Mammary epithelial cell (primary cell): ENCODE results near the gene FOXC1.

Experiments
- EZH2 ChIP-seq: IDR thresholded peaks from 2 replicates; pipeline ENCODE4 v1.6.1; 2012; ENCODE audit warnings: low read length, inconsistent platforms, borderline replicate concordance
- TF ChIP-seq, protein P1 (sequence below), 2 donors: IDR thresholded peaks in 1 of 2; conservative IDR thresholded peaks in 1 of 2; 2 replicates each; pipeline ENCODE4 v1.5.1; 2011 to 2012; ENCODE audit warnings: inconsistent platforms in 2 of 2, low read length in 2 of 2, mild to moderate bottlenecking in 2 of 2, control low read depth in 1 of 2, low read depth in 1 of 2; ENCODE audit not compliant: insufficient read depth in 1 of 2; ENCODE audit errors: extremely low read depth in 1 of 2

DNA sequence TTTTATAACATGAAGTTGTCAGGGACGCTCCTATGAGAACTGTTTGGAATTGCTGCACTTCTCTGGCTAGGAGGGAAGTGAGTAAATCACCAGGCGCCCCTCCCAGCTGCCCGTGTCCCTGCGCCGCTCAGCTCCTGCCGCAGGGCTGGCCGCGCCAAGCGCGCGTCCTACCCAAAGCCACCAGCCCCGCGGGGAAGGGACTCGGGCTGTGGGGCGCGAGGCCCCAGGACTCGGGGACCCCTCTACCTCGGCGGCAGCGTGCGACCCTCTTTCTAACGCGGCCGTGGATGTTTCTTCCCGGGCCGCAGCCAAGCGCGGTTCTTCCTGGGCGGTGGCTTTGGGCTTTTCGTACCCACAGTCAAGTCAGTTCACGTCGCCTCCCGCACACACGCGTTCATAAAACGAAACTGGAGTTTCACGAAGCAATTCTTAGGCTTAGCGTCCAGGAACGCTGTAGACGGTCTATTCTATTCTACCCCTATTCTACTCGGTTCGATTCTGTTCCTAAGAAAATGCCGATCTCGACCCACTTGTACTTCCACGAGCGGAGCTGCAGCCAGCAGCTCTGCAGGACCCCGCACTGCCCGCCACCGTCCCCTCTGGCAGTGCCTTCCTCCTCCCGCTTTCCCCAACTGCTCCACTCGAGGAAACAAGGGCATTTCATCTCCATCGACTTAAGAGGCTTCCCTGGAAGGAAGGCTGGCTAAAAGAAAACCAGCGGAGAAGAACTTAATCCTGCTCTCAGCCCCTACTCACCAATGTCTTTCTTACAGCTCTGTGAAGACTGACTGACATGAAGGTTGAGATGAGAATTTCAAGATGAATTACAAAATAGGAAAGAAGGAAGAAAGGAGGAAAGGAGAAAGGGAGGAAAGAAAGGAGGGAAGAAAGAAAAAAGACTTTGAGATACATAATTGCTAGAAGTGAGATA is 15.4 kb downstream of the FOXC1 start:
- TF ChIP-seq, protein P1, sequence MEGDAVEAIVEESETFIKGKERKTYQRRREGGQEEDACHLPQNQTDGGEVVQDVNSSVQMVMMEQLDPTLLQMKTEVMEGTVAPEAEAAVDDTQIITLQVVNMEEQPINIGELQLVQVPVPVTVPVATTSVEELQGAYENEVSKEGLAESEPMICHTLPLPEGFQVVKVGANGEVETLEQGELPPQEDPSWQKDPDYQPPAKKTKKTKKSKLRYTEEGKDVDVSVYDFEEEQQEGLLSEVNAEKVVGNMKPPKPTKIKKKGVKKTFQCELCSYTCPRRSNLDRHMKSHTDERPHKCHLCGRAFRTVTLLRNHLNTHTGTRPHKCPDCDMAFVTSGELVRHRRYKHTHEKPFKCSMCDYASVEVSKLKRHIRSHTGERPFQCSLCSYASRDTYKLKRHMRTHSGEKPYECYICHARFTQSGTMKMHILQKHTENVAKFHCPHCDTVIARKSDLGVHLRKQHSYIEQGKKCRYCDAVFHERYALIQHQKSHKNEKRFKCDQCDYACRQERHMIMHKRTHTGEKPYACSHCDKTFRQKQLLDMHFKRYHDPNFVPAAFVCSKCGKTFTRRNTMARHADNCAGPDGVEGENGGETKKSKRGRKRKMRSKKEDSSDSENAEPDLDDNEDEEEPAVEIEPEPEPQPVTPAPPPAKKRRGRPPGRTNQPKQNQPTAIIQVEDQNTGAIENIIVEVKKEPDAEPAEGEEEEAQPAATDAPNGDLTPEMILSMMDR (conservative IDR thresholded peaks at IDR 0.05 in 1 of 2, IDR thresholded peaks at IDR 0.05 in 1 of 2; ENCODE audit: extremely low read depth in 1 of 2, insufficient read depth in 1 of 2, low read depth in 1 of 2, low read length in 2 of 2), result no peak
- no peak for TF ChIP-seq EZH2
